HCT116 (cell line): ENCODE measurements around the gene ARHGAP28. TPM values are rescaled to one million over a fixed set of nuclear protein-coding genes. Genes with fewer than 3 reads are reported as not detected.

ENCODE experiments used
- ATAC-seq: fragments of 200-7000 bp; cut with Tn5 transposase; 2 replicates; pipeline ENCODE4 v1.9.1; 2020; ENCODE audit warnings: mild to moderate bottlenecking, moderate library complexity
- BruUV-seq: library from RNA; stranded (reverse); fragments of 400-500 nt; replicated peaks from 2 replicates; lab custom pipeline; 2021; lab: Mats Ljungman, UMichigan
- CTCF ChIA-PET: fragments of 300-600 bp; sonication (Branson Sonifier 250); formaldehyde crosslinking; loops from one replicate; lab custom pipeline; 2021; ENCODE audit warnings: antibody characterized with exemption; lab: Charles Lee
- POLR2A ChIA-PET: fragments of 300-600, 350-600 bp; sonication (Branson Sonifier 250); formaldehyde crosslinking; loops from one replicate; lab custom pipeline; 2021; ENCODE audit warnings: antibody characterized with exemption; lab: Charles Lee
- RAD21 ChIA-PET, 2 experiments: fragments of 300-600 bp; sonication (Branson Sonifier 250); formaldehyde crosslinking; loops; one replicate each; lab custom pipeline; 2023; ENCODE audit warnings: low total read pairs in 2 of 2; ENCODE audit not compliant: uncharacterized antibody in 2 of 2, unreplicated experiment in 2 of 2, low non-redundant PET in 1 of 2; lab: Charles Lee
- DNase-seq: peaks from one replicate; pipeline ENCODE4 v3.0.0-alpha.2; 2010; ENCODE audit warnings: low read depth, low spot score
- H2AFZ ChIP-seq: fragments of 200-600 bp; shearing (Covaris generic), sonication (generic); 2 replicates; pipeline ENCODE4 v1.6.1; 2017; ENCODE audit warnings: low read depth, mixed run types, mixed read lengths, antibody characterized with exemption, low read length; ENCODE audit not compliant: poor library complexity, severe bottlenecking
- H3K27ac ChIP-seq: 2 replicates; pipeline ENCODE4 v1.5.1; 2012; ENCODE audit warnings: low read depth, low read length
- H3K27me3 ChIP-seq: fragments of 200-600 bp; sonication (generic); 2 replicates; pipeline ENCODE4 v1.6.1; 2016; ENCODE audit warnings: mixed run types, low read length, mixed read lengths; ENCODE audit not compliant: insufficient read depth
- H3K36me3 ChIP-seq, 2 experiments: fragments of 200-500 bp in 1 of 2; fragments of 200-600 bp in 1 of 2; sonication (Bioruptor generic) in 1 of 2; sonication (generic) in 1 of 2; 2 replicates each; pipeline versions ENCODE4 v1.5.1 to v1.6.1; 2014 to 2016; ENCODE audit warnings: low read length in 2 of 2, inconsistent platforms in 1 of 2, mixed read lengths in 1 of 2, mixed run types in 1 of 2; ENCODE audit not compliant: insufficient read depth in 2 of 2, control insufficient read depth in 1 of 2
- H3K4me1 ChIP-seq, 2 experiments: fragments of 200-600 bp in 1 of 2; sonication (generic) in 1 of 2; 2 replicates each; pipeline versions ENCODE4 v1.5.1 to v1.6.1; 2012 to 2017; ENCODE audit warnings: low read length in 2 of 2, inconsistent platforms in 1 of 2, mild to moderate bottlenecking in 1 of 2, mixed read lengths in 1 of 2, mixed run types in 1 of 2, moderate library complexity in 1 of 2; ENCODE audit not compliant: insufficient read depth in 2 of 2, control insufficient read depth in 1 of 2
- H3K4me2 ChIP-seq: fragments of 200-600 bp; sonication (generic); 2 replicates; pipeline ENCODE4 v1.6.1; 2017; ENCODE audit warnings: mixed run types, low read length, mixed read lengths
- H3K4me3 ChIP-seq, 2 experiments: fragments of 200-600 bp in 1 of 2; sonication (generic) in 1 of 2; replicated peaks in 1 of 2; 2 replicates each; pipeline ENCODE4 v1.5.1; 2011 to 2016; ENCODE audit warnings: low read length in 2 of 2, control low read depth in 1 of 2, low read depth in 1 of 2, mild to moderate bottlenecking in 1 of 2, mixed read lengths in 1 of 2, mixed run types in 1 of 2
- H3K79me2 ChIP-seq: fragments of 200-600 bp; sonication (generic); 2 replicates; pipeline ENCODE4 v1.6.1; 2017; ENCODE audit warnings: mild to moderate bottlenecking, mixed run types, low read length, moderate library complexity, mixed read lengths; ENCODE audit not compliant: insufficient read depth
- H3K9ac ChIP-seq: fragments of 200-600 bp; sonication (generic); 2 replicates; pipeline ENCODE4 v1.6.1; 2016; ENCODE audit warnings: low read length, mixed read lengths
- H3K9me2 ChIP-seq: fragments of 200-600 bp; sonication (generic), shearing (Covaris generic); 2 replicates; pipeline ENCODE4 v1.6.1; 2017; ENCODE audit warnings: mixed run types, mild to moderate bottlenecking, moderate library complexity; ENCODE audit not compliant: insufficient read depth
- H3K9me3 ChIP-seq, 2 experiments: fragments of 200-500 bp in 1 of 2; fragments of 200-600 bp in 1 of 2; sonication (Bioruptor generic) in 1 of 2; sonication (generic) in 1 of 2; 2 replicates each; pipeline ENCODE4 v1.6.1; 2014 to 2017; ENCODE audit warnings: low read length in 2 of 2, mixed read lengths in 2 of 2, inconsistent platforms in 1 of 2, low read depth in 1 of 2, mild to moderate bottlenecking in 1 of 2, mixed run types in 1 of 2, moderate library complexity in 1 of 2; ENCODE audit not compliant: control insufficient read depth in 1 of 2, insufficient read depth in 1 of 2
- H4K20me1 ChIP-seq: fragments of 200-600 bp; sonication (generic), shearing (Covaris generic); 2 replicates; pipeline ENCODE4 v1.6.1; 2017; ENCODE audit warnings: mixed run types, mild to moderate bottlenecking, moderate library complexity; ENCODE audit not compliant: insufficient read depth
- CBX3 ChIP-seq: IDR thresholded peaks from 2 replicates; pipeline ENCODE4 v1.6.1; 2012; ENCODE audit warnings: low read depth
- CEBPB ChIP-seq: IDR thresholded peaks from 2 replicates; pipeline ENCODE4 v1.6.1; 2012; ENCODE audit warnings: low read depth
- CTCF ChIP-seq, 3 experiments: fragments of 200-600 bp in 1 of 3; sonication (generic) in 1 of 3; IDR thresholded peaks in 2 of 3; conservative IDR thresholded peaks in 1 of 3; 2 replicates each; pipeline ENCODE4 v1.5.1; 2012 to 2017; ENCODE audit warnings: low read depth in 2 of 3, low read length in 2 of 3, antibody characterized with exemption in 1 of 3, borderline replicate concordance in 1 of 3, control low read depth in 1 of 3, mild to moderate bottlenecking in 1 of 3, mixed read lengths in 1 of 3, mixed run types in 1 of 3, moderate library complexity in 1 of 3; ENCODE audit not compliant: insufficient read depth in 1 of 3
- EGR1 ChIP-seq: IDR thresholded peaks from 2 replicates; pipeline ENCODE4 v1.6.1; 2012; ENCODE audit warnings: low read depth
- ELF1 ChIP-seq: IDR thresholded peaks from 2 replicates; pipeline ENCODE4 v1.6.1; 2012; ENCODE audit warnings: low read depth, borderline replicate concordance
- EZH2phosphoT487 ChIP-seq: fragments of 200-600 bp; IDR thresholded peaks from 2 replicates; pipeline ENCODE4 v1.6.1; 2018; ENCODE audit warnings: antibody characterized with exemption, borderline replicate concordance
- JUND ChIP-seq: IDR thresholded peaks from 2 replicates; pipeline ENCODE4 v1.6.1; 2012
- POLR2AphosphoS5 ChIP-seq: IDR thresholded peaks from 2 replicates; pipeline ENCODE4 v1.6.1; 2011; ENCODE audit warnings: mild to moderate bottlenecking, low read depth, low read length, moderate library complexity
- TCF7L2 ChIP-seq: IDR thresholded peaks from 2 replicates; pipeline ENCODE4 v1.7.0; 2011; ENCODE audit warnings: borderline replicate concordance, inconsistent platforms; ENCODE audit not compliant: insufficient read depth, insufficient read length; ENCODE audit errors: extremely low read depth
- ZFX ChIP-seq: fragments of 450-650 bp; IDR thresholded peaks from 2 replicates; pipeline ENCODE4 v1.6.1; 2017
- ZNF274 ChIP-seq: fragments of 200-500 bp; sonication (Bioruptor generic); IDR thresholded peaks from 2 replicates; pipeline ENCODE4 v1.6.1; 2014; ENCODE audit warnings: mild to moderate bottlenecking, low read depth, low read length, inconsistent platforms
- intact Hi-C: fragments of 100-400 bp; cut with micrococcal nuclease; formaldehyde crosslinking; loops from 2 replicates; pipeline ENCODE4 v1.10.0; 2022
- total RNA-seq: library from RNA; stranded (reverse); gene quantifications from one replicate; pipeline ENCODE4 v1.2.1, GENCODE V29; 2021; ENCODE audit not compliant: unreplicated experiment
- TF ChIP-seq, protein P1 (sequence below): IDR thresholded peaks from 2 replicates; pipeline ENCODE4 v1.6.1; 2011; ENCODE audit warnings: mild to moderate bottlenecking, low read length, moderate library complexity; ENCODE audit not compliant: insufficient replicate concordance; ENCODE audit errors: extremely low read depth
- TF ChIP-seq, protein P2 (sequence below): IDR thresholded peaks from 2 replicates; pipeline ENCODE4 v1.6.1; 2012; ENCODE audit warnings: low read depth
- TF ChIP-seq, protein P3 (sequence below): IDR thresholded peaks from 2 replicates; pipeline ENCODE4 v1.6.1; 2012

The ARHGAP28 gene
- total RNA-seq, 1 experiment from 2014 or later = not detected

- CTCF ChIA-PET = no interaction called here
Observed at GRCh38 chr18:6837904-6838303, 108.4 kb downstream of the ARHGAP28 start.

More at GRCh38 chr18:6837904-6838303, 108.4 kb downstream of the ARHGAP28 start:
- TF ChIP-seq EGR1 (no peak), CBX3 (no peak), ZFX (no peak), CTCF (IDR thresholded peaks at IDR 0.05 in 2 of 3, conservative IDR thresholded peaks at IDR 0.05 in 1 of 3; ENCODE audit: borderline replicate concordance in 1 of 3, insufficient read depth in 1 of 3, low read depth in 2 of 3, low read length in 2 of 3) (no peak), EZH2phosphoT487 (no peak), ELF1 (no peak), ZNF274 (no peak), TCF7L2 (no peak), CEBPB (no peak), JUND (no peak), POLR2AphosphoS5 (no peak)
- TF ChIP-seq, protein P1, sequence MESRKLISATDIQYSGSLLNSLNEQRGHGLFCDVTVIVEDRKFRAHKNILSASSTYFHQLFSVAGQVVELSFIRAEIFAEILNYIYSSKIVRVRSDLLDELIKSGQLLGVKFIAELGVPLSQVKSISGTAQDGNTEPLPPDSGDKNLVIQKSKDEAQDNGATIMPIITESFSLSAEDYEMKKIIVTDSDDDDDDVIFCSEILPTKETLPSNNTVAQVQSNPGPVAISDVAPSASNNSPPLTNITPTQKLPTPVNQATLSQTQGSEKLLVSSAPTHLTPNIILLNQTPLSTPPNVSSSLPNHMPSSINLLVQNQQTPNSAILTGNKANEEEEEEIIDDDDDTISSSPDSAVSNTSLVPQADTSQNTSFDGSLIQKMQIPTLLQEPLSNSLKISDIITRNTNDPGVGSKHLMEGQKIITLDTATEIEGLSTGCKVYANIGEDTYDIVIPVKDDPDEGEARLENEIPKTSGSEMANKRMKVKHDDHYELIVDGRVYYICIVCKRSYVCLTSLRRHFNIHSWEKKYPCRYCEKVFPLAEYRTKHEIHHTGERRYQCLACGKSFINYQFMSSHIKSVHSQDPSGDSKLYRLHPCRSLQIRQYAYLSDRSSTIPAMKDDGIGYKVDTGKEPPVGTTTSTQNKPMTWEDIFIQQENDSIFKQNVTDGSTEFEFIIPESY = no peak
- TF ChIP-seq, protein P2, sequence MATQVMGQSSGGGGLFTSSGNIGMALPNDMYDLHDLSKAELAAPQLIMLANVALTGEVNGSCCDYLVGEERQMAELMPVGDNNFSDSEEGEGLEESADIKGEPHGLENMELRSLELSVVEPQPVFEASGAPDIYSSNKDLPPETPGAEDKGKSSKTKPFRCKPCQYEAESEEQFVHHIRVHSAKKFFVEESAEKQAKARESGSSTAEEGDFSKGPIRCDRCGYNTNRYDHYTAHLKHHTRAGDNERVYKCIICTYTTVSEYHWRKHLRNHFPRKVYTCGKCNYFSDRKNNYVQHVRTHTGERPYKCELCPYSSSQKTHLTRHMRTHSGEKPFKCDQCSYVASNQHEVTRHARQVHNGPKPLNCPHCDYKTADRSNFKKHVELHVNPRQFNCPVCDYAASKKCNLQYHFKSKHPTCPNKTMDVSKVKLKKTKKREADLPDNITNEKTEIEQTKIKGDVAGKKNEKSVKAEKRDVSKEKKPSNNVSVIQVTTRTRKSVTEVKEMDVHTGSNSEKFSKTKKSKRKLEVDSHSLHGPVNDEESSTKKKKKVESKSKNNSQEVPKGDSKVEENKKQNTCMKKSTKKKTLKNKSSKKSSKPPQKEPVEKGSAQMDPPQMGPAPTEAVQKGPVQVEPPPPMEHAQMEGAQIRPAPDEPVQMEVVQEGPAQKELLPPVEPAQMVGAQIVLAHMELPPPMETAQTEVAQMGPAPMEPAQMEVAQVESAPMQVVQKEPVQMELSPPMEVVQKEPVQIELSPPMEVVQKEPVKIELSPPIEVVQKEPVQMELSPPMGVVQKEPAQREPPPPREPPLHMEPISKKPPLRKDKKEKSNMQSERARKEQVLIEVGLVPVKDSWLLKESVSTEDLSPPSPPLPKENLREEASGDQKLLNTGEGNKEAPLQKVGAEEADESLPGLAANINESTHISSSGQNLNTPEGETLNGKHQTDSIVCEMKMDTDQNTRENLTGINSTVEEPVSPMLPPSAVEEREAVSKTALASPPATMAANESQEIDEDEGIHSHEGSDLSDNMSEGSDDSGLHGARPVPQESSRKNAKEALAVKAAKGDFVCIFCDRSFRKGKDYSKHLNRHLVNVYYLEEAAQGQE = no peak
- TF ChIP-seq, protein P3, sequence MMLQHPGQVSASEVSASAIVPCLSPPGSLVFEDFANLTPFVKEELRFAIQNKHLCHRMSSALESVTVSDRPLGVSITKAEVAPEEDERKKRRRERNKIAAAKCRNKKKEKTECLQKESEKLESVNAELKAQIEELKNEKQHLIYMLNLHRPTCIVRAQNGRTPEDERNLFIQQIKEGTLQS = no peak
- TF ChIP-seq, all 23 proteins: peak for 0
- intact Hi-C loops = no loop called here
- Histone ChIP-seq H2AFZ (no peak overlapping the region), H3K4me3 (no peak overlapping the region), H3K9me2 (no peaks in the 10 kb centered on the region), H3K27me3 (no peaks in the 10 kb centered on the region), H3K4me2 (no peak overlapping the region), H4K20me1 (no peaks in the 10 kb centered on the region), H3K4me1 (no peaks in the 10 kb centered on the region), H3K27ac (no peak overlapping the region), H3K36me3 (no peaks in the 10 kb centered on the region), H3K9ac (no peak overlapping the region), H3K79me2 (no peaks in the 10 kb centered on the region), H3K9me3 (peaks cover 0 to 24% of the 10 kb centered on the region in 2 experiments; a peak in 3 of 4 replicates)
- ATAC-seq (no peak), DNase-seq (no peak)
- POLR2A ChIA-PET = no interaction called here
- RAD21 ChIA-PET = no interaction called here
- BruUV-seq = no TSS peak
